HUDEP-2 (cell line): Measurements from ENCODE around the gene NTPCR.
"Not testable (repeated sequence)": the region's sequence is repeated elsewhere in the genome, so short reads cannot be mapped to it uniquely, and the experiment has no call there.

Experiments
- DNase-seq, 76 experiments: peaks; one replicate each; lab custom pipeline; 2025; ENCODE audit not compliant: unreplicated experiment in 76 of 76; lab: John Stamatoyannopoulos, UW

NTPCR gene

GRCh38 chr1:232950197-232951176, at the start of gene NTPCR:
NTPCR (plus strand) TSS chr1:232950611; CDS start chr1:232950711, 100 bp downstream.
- DNase-seq: peak in 74 of 76 experiments; percentile 23 to 94 (median 85)

- no peak for DNase-seq
These were observed 49.6 kb upstream of the NTPCR start for GRCh38 chr1:232900818-232901217.

GRCh38 chr1:232901255-232901654, 49.2 kb upstream of the NTPCR start:
- DNase-seq: no peak

GRCh38 chr1:232902774-232903350, 47.5 kb upstream of the NTPCR start:
- no peak for DNase-seq

- no peak for DNase-seq
These were observed 46.3 kb upstream of the NTPCR start for GRCh38 chr1:232904131-232904530.

- DNase-seq: no peak
These were observed 45.8 kb upstream of the NTPCR start for GRCh38 chr1:232904566-232904965.

GRCh38 chr1:232905331-232906034, 44.9 kb upstream of the NTPCR start:
- DNase-seq: no peak

GRCh38 chr1:232906441-232906840, 44.0 kb upstream of the NTPCR start:
- DNase-seq: no peak

- DNase-seq: no peak
These were observed 41.6 kb upstream of the NTPCR start for GRCh38 chr1:232908831-232909230.

GRCh38 chr1:232909752-232910151, 40.7 kb upstream of the NTPCR start:
- no peak for DNase-seq

- no peak for DNase-seq
These were observed 39.3 kb upstream of the NTPCR start for GRCh38 chr1:232911027-232911599.

- DNase-seq: no peak
These were observed 37.4 kb upstream of the NTPCR start for GRCh38 chr1:232912845-232913580.

GRCh38 chr1:232914271-232914670, 36.1 kb upstream of the NTPCR start:
- not testable (repeated sequence) for DNase-seq

GRCh38 chr1:232915212-232915611, 35.2 kb upstream of the NTPCR start:
- no peak for DNase-seq

- DNase-seq: no peak
These were observed 33.4 kb upstream of the NTPCR start for GRCh38 chr1:232917053-232917452.

GRCh38 chr1:232921381-232921780, 29.0 kb upstream of the NTPCR start:
- DNase-seq: no peak

- DNase-seq: no peak
These were observed 27.9 kb upstream of the NTPCR start for GRCh38 chr1:232922485-232922884.

GRCh38 chr1:232923739-232924386, 26.5 kb upstream of the NTPCR start:
- no peak for DNase-seq

GRCh38 chr1:232924874-232925273, 25.5 kb upstream of the NTPCR start:
- DNase-seq: no peak
